Osteoblast (primary cell): Measurements from ENCODE around the gene AKT2. TPM values are rescaled to one million over a fixed set of nuclear protein-coding genes. Genes with fewer than 3 reads are reported as not detected.

Source experiments
- DNase-seq: peaks from one replicate; pipeline ENCODE4 v3.0.0; 2011; ENCODE audit warnings: low spot score, mixed read lengths; ENCODE audit not compliant: insufficient read length; ENCODE audit errors: missing footprints
- H2AFZ ChIP-seq: 2 replicates; pipeline ENCODE4 v1.6.0; 2011; ENCODE audit warnings: mild to moderate bottlenecking, low read length
- H3K27ac ChIP-seq: 2 replicates; pipeline ENCODE4 v1.5.1; 2011; ENCODE audit warnings: mild to moderate bottlenecking, low read depth, low read length, moderate library complexity
- H3K27me3 ChIP-seq: 2 replicates; pipeline ENCODE4 v1.6.0; 2012; ENCODE audit warnings: mild to moderate bottlenecking, control low read depth, inconsistent platforms, low read length, moderate library complexity; ENCODE audit not compliant: insufficient read depth
- H3K36me3 ChIP-seq: 2 replicates; pipeline ENCODE4 v1.5.1; 2011; ENCODE audit warnings: mild to moderate bottlenecking, low read length, control low read depth, moderate library complexity; ENCODE audit not compliant: insufficient read depth
- H3K4me1 ChIP-seq: 2 replicates; pipeline ENCODE4 v1.5.1; 2011; ENCODE audit warnings: mild to moderate bottlenecking, low read length, control low read depth, moderate library complexity; ENCODE audit not compliant: insufficient read depth
- H3K4me2 ChIP-seq: 2 replicates; pipeline ENCODE4 v1.6.0; 2011; ENCODE audit warnings: mild to moderate bottlenecking, low read length; ENCODE audit not compliant: insufficient read depth
- H3K4me3 ChIP-seq: fragments of 200-600 bp; sonication (generic); 3 replicates; pipeline ENCODE4 v1.5.1; 2012; ENCODE audit warnings: mild to moderate bottlenecking, low read length, inconsistent platforms; ENCODE audit not compliant: insufficient read depth
- H3K79me2 ChIP-seq: 2 replicates; pipeline ENCODE4 v1.6.0; 2012; ENCODE audit warnings: mild to moderate bottlenecking, low read length, control low read depth, inconsistent platforms; ENCODE audit not compliant: insufficient read depth
- H3K9me3 ChIP-seq: 2 replicates; pipeline ENCODE4 v1.5.1; 2011; ENCODE audit warnings: low read depth, low read length, control low read depth
- H4K20me1 ChIP-seq: 2 replicates; pipeline ENCODE4 v1.6.0; 2012; ENCODE audit warnings: mild to moderate bottlenecking, low read length, control low read depth; ENCODE audit not compliant: insufficient read depth
- total RNA-seq: library from RNA; depleted of rRNA; stranded (reverse); fragments of >200 nt; gene quantifications from 2 replicates; pipeline ENCODE4 v1.2.3, GENCODE V29; 2012
- TF ChIP-seq, protein P1 (sequence below): IDR thresholded peaks from 2 replicates; pipeline ENCODE4 v1.5.1; 2011; ENCODE audit warnings: mild to moderate bottlenecking, low read depth, low read length, moderate library complexity; ENCODE audit errors: extremely low read depth

Gene AKT2
- total RNA-seq, 1 donor: 115 TPM

DNA sequence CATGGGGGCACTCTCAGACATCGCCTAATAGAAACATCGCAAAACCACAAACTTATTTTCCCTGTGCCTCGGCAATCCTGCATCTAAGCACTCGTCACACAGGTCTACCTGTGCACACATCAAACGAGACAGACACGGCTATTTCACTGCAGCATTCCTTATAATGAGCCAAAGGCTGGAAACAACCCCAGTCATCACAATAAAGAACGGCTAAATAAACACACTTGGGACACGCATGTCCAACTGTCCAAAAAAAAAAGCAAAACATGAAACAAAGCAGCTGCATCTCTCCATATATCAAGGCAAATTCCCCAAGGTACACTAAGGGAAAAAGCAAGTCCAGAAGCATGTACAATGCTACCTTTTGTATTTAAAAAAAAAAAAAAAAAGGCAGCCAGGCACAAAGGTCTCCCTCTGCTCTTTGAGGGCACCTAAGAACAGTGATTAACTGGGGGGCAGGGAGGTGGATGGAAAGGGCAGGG is 31.5 kb downstream of the AKT2 start:
- H3K4me1 ChIP-seq: no peaks in the 10 kb centered on the region
- no peak for DNase-seq
- peaks cover 48% of the 10 kb centered on the region for H4K20me1 ChIP-seq
- H2AFZ ChIP-seq: no peak overlapping the region
- H3K36me3 ChIP-seq: peaks cover 44% of the 10 kb centered on the region
- TF ChIP-seq, protein P1, sequence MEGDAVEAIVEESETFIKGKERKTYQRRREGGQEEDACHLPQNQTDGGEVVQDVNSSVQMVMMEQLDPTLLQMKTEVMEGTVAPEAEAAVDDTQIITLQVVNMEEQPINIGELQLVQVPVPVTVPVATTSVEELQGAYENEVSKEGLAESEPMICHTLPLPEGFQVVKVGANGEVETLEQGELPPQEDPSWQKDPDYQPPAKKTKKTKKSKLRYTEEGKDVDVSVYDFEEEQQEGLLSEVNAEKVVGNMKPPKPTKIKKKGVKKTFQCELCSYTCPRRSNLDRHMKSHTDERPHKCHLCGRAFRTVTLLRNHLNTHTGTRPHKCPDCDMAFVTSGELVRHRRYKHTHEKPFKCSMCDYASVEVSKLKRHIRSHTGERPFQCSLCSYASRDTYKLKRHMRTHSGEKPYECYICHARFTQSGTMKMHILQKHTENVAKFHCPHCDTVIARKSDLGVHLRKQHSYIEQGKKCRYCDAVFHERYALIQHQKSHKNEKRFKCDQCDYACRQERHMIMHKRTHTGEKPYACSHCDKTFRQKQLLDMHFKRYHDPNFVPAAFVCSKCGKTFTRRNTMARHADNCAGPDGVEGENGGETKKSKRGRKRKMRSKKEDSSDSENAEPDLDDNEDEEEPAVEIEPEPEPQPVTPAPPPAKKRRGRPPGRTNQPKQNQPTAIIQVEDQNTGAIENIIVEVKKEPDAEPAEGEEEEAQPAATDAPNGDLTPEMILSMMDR: no peak
- no peaks in the 10 kb centered on the region for H3K9me3 ChIP-seq
- H3K27ac ChIP-seq: no peak overlapping the region
- H3K4me3 ChIP-seq: no peak overlapping the region
- H3K27me3 ChIP-seq: no peaks in the 10 kb centered on the region
- peaks cover 51% of the 10 kb centered on the region for H3K79me2 ChIP-seq
- no peak overlapping the region for H3K4me2 ChIP-seq

DNA sequence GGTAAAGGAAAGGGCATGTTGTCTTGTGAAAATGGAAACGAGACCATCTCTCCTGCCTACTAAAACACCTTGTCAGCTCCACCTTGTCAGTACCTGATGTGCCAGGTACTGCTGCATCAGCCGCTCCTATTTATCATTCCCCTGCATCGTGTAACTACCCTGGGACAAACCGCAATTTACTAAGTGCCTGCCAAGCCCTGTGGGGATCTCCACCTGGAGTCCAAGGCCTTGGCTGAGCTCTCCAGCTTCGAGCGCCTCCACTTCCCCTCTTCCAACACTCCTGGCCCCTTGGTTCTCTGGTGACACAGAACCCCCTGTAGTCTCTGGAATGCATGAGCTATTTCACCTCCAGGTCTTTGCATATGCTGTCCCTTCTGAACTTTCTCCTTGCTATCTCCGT is 32.8 kb downstream of the AKT2 start:
- Histone ChIP-seq H3K27ac (no peak overlapping the region), H3K4me2 (no peak overlapping the region), H3K79me2 (peaks cover 51% of the 10 kb centered on the region), H3K4me3 (no peak overlapping the region), H2AFZ (no peak overlapping the region), H3K4me1 (no peaks in the 10 kb centered on the region), H3K36me3 (peaks cover 44% of the 10 kb centered on the region), H3K27me3 (no peaks in the 10 kb centered on the region), H3K9me3 (no peaks in the 10 kb centered on the region), H4K20me1 (peaks cover 43% of the 10 kb centered on the region)
- TF ChIP-seq, protein P1: no peak
- DNase-seq: no peak

DNA sequence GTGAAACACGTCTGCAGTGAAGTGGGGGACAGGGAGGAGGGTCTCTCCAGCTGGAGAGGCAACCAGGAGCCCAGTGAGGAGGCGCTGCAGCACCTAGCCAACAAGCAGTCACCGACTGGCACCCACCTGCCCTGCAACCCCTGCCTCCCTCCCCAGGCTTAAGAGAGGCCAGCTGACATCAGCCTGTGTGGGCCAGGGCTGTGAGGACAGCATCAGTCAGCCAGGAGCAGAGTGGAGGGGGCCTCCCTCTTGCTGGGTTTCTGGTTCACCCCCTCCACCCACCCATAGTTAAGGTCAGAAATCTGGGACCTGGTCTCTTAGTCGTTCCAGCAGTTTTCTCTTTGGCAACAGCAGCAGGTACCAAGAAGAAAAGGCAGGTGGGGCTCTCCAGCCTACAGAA is 33.2 kb downstream of the AKT2 start:
- TF ChIP-seq, protein P1: no peak
- Histone ChIP-seq H3K4me2 (no peak overlapping the region), H3K9me3 (no peaks in the 10 kb centered on the region), H2AFZ (no peak overlapping the region), H4K20me1 (peaks cover 44% of the 10 kb centered on the region), H3K27ac (no peak overlapping the region), H3K4me1 (no peaks in the 10 kb centered on the region), H3K79me2 (peaks cover 51% of the 10 kb centered on the region), H3K27me3 (no peaks in the 10 kb centered on the region), H3K36me3 (peaks cover 48% of the 10 kb centered on the region), H3K4me3 (no peak overlapping the region)
- DNase-seq: no peak

DNA sequence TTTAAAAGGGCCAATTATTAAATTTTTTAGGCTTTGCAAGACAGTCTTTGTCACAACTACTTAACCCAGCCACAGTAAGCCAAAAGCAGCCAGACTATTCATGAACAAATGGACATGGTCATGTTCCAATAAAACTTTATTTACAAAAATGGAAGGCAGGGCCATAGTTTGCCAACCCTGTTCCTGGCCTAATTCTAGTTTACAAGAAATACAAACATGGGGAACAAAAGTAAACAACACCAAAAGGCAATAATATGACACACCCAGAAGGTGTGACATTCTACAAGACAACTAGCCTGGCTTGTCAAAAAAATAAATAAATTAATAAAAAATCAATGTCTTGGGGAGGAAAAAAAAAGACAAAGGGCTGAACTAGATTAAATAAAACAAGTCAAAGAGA is 33.9 kb downstream of the AKT2 start:
- Histone ChIP-seq H2AFZ (no peak overlapping the region), H3K27me3 (no peaks in the 10 kb centered on the region), H4K20me1 (peaks cover 38% of the 10 kb centered on the region), H3K4me1 (no peaks in the 10 kb centered on the region), H3K27ac (no peak overlapping the region), H3K9me3 (no peaks in the 10 kb centered on the region), H3K79me2 (peaks cover 53% of the 10 kb centered on the region), H3K4me3 (no peak overlapping the region), H3K4me2 (no peak overlapping the region), H3K36me3 (peaks cover 44% of the 10 kb centered on the region)
- DNase-seq: no peak
- TF ChIP-seq, protein P1: no peak
